Osteoblast (primary cell): ENCODE data around the gene CADPS. TPM values are rescaled to one million over a fixed set of nuclear protein-coding genes. Genes with fewer than 3 reads are reported as not detected.

ENCODE experiments used
- DNase-seq: peaks from one replicate; pipeline ENCODE4 v3.0.0; 2011; ENCODE audit warnings: low spot score, mixed read lengths; ENCODE audit not compliant: insufficient read length; ENCODE audit errors: missing footprints
- H2AFZ ChIP-seq: 2 replicates; pipeline ENCODE4 v1.6.0; 2011; ENCODE audit warnings: mild to moderate bottlenecking, low read length
- H3K27ac ChIP-seq: 2 replicates; pipeline ENCODE4 v1.5.1; 2011; ENCODE audit warnings: mild to moderate bottlenecking, low read depth, low read length, moderate library complexity
- H3K27me3 ChIP-seq: 2 replicates; pipeline ENCODE4 v1.6.0; 2012; ENCODE audit warnings: mild to moderate bottlenecking, control low read depth, inconsistent platforms, low read length, moderate library complexity; ENCODE audit not compliant: insufficient read depth
- H3K36me3 ChIP-seq: 2 replicates; pipeline ENCODE4 v1.5.1; 2011; ENCODE audit warnings: mild to moderate bottlenecking, low read length, control low read depth, moderate library complexity; ENCODE audit not compliant: insufficient read depth
- H3K4me1 ChIP-seq: 2 replicates; pipeline ENCODE4 v1.5.1; 2011; ENCODE audit warnings: mild to moderate bottlenecking, low read length, control low read depth, moderate library complexity; ENCODE audit not compliant: insufficient read depth
- H3K4me2 ChIP-seq: 2 replicates; pipeline ENCODE4 v1.6.0; 2011; ENCODE audit warnings: mild to moderate bottlenecking, low read length; ENCODE audit not compliant: insufficient read depth
- H3K4me3 ChIP-seq: fragments of 200-600 bp; sonication (generic); 3 replicates; pipeline ENCODE4 v1.5.1; 2012; ENCODE audit warnings: mild to moderate bottlenecking, low read length, inconsistent platforms; ENCODE audit not compliant: insufficient read depth
- H3K79me2 ChIP-seq: 2 replicates; pipeline ENCODE4 v1.6.0; 2012; ENCODE audit warnings: mild to moderate bottlenecking, low read length, control low read depth, inconsistent platforms; ENCODE audit not compliant: insufficient read depth
- H3K9me3 ChIP-seq: 2 replicates; pipeline ENCODE4 v1.5.1; 2011; ENCODE audit warnings: low read depth, low read length, control low read depth
- H4K20me1 ChIP-seq: 2 replicates; pipeline ENCODE4 v1.6.0; 2012; ENCODE audit warnings: mild to moderate bottlenecking, low read length, control low read depth; ENCODE audit not compliant: insufficient read depth
- CTCF ChIP-seq: IDR thresholded peaks from 2 replicates; pipeline ENCODE4 v1.5.1; 2011; ENCODE audit warnings: mild to moderate bottlenecking, low read depth, low read length, moderate library complexity; ENCODE audit errors: extremely low read depth
- total RNA-seq: library from RNA; depleted of rRNA; stranded (reverse); fragments of >200 nt; gene quantifications from 2 replicates; pipeline ENCODE4 v1.2.3, GENCODE V29; 2012

The CADPS gene
- total RNA-seq, 1 donor: not detected

GRCh38 chr3:62723166-62723913 is 151.9 kb downstream of the CADPS start:
- Histone ChIP-seq H3K9me3 (no peaks in the 10 kb centered on the region), H3K4me1 (no peaks in the 10 kb centered on the region), H4K20me1 (no peaks in the 10 kb centered on the region), H3K79me2 (no peaks in the 10 kb centered on the region), H3K27me3 (no peaks in the 10 kb centered on the region), H3K4me3 (no peak overlapping the region), H2AFZ (no peak overlapping the region), H3K4me2 (no peak overlapping the region), H3K36me3 (no peaks in the 10 kb centered on the region), H3K27ac (no peak overlapping the region)
- DNase-seq: peak; percentile 31
- TF ChIP-seq CTCF: no peak

- H3K4me3 ChIP-seq: no peak overlapping the region
- H3K27me3 ChIP-seq: no peaks in the 10 kb centered on the region
- H2AFZ ChIP-seq: no peak overlapping the region
- H4K20me1 ChIP-seq: no peaks in the 10 kb centered on the region
- H3K36me3 ChIP-seq: no peaks in the 10 kb centered on the region
- H3K9me3 ChIP-seq: no peaks in the 10 kb centered on the region
- H3K4me1 ChIP-seq: no peaks in the 10 kb centered on the region
- no peak overlapping the region for H3K4me2 ChIP-seq
- H3K79me2 ChIP-seq: no peaks in the 10 kb centered on the region
- DNase-seq: no peak
- no peak overlapping the region for H3K27ac ChIP-seq
- TF ChIP-seq CTCF: no peak
Observed at GRCh38 chr3:62722344-62722743, 152.9 kb downstream of the CADPS start.

GRCh38 chr3:62718515-62719320 is 156.5 kb downstream of the CADPS start:
- Histone ChIP-seq H3K4me3 (no peak overlapping the region), H3K27me3 (no peaks in the 10 kb centered on the region), H3K4me2 (no peak overlapping the region), H3K27ac (no peak overlapping the region), H3K36me3 (no peaks in the 10 kb centered on the region), H3K4me1 (no peaks in the 10 kb centered on the region), H2AFZ (no peak overlapping the region), H3K9me3 (no peaks in the 10 kb centered on the region), H3K79me2 (no peaks in the 10 kb centered on the region), H4K20me1 (no peaks in the 10 kb centered on the region)
- TF ChIP-seq CTCF: no peak
- peak; percentile 26 for DNase-seq

- Histone ChIP-seq H3K27ac (no peak overlapping the region), H3K9me3 (no peaks in the 10 kb centered on the region), H3K4me3 (no peak overlapping the region), H4K20me1 (no peaks in the 10 kb centered on the region), H3K27me3 (no peaks in the 10 kb centered on the region), H2AFZ (no peak overlapping the region), H3K4me1 (no peaks in the 10 kb centered on the region), H3K79me2 (no peaks in the 10 kb centered on the region), H3K4me2 (no peak overlapping the region), H3K36me3 (no peaks in the 10 kb centered on the region)
- no peak for DNase-seq
- no peak for TF ChIP-seq CTCF
Observed at GRCh38 chr3:62718011-62718410, 157.2 kb downstream of the CADPS start.
